ENCODE measurements around the gene HSD17B2. TPM values are rescaled to one million over a fixed set of nuclear protein-coding genes. Genes with fewer than 3 reads are reported as not detected.

The HSD17B2 gene
- total RNA-seq, 1 experiment from 2014 or later: not detected

GRCh38 chr16:82135844-82136243 lies 100.8 kb downstream of the HSD17B2 start:
- ChIA-PET POLR2A (no interaction called here), CTCF (no interaction called here), RAD21 (ENCODE audit: low non-redundant PET in 1 of 2, low total read pairs in 2 of 2, uncharacterized antibody in 2 of 2, unreplicated experiment in 2 of 2) (no interaction called here)
- BruUV-seq (replicated peaks): no TSS peak
- intact Hi-C loops (cut with micrococcal nuclease): no loop called here
- no peak overlapping the region for H2AFZ ChIP-seq (ENCODE audit: low read depth, low read length, poor library complexity, severe bottlenecking)
- no peaks in the 10 kb centered on the region for H3K27me3 ChIP-seq (ENCODE audit: insufficient read depth, low read length)
- H3K4me1 ChIP-seq (ENCODE audit: control insufficient read depth in 1 of 2, insufficient read depth in 2 of 2, low read length in 2 of 2): peaks cover 2 to 9% of the 10 kb centered on the region in 2 experiments; a peak in 2 of 4 replicates
- no peak for DNase-seq (ENCODE audit: low read depth, low spot score)
- no peak overlapping the region for H3K9ac ChIP-seq (ENCODE audit: low read length)
- TF ChIP-seq SIN3A (IDR thresholded peaks at IDR 0.05; ENCODE audit: low read depth): no peak
- TF ChIP-seq POLR2A (IDR thresholded peaks at IDR 0.05; ENCODE audit: borderline replicate concordance, extremely low read depth, insufficient read depth, insufficient read length): no peak
- no peak for TF ChIP-seq CTCF (IDR thresholded peaks at IDR 0.05 in 2 of 3, conservative IDR thresholded peaks at IDR 0.05 in 1 of 3; ENCODE audit: borderline replicate concordance in 1 of 3, insufficient read depth in 1 of 3, low read depth in 2 of 3, low read length in 2 of 3)
- no peak for TF ChIP-seq ZBTB33 (IDR thresholded peaks at IDR 0.05; ENCODE audit: extremely low read depth, insufficient replicate concordance, low read length)
- TF ChIP-seq ZFX (IDR thresholded peaks at IDR 0.05): no peak
- TF ChIP-seq POLR2AphosphoS5 (IDR thresholded peaks at IDR 0.05; ENCODE audit: low read depth, low read length): no peak
- no peak for TF ChIP-seq ZNF274 (IDR thresholded peaks at IDR 0.05; ENCODE audit: low read depth, low read length)
- no peak for TF ChIP-seq YY1 (IDR thresholded peaks at IDR 0.05; ENCODE audit: extremely low read depth, insufficient replicate concordance, low read depth, low read length)
- TF ChIP-seq SP1 (IDR thresholded peaks at IDR 0.05; ENCODE audit: low read depth): no peak
- no peak for TF ChIP-seq RAD21 (IDR thresholded peaks at IDR 0.05; ENCODE audit: low read depth)
- TF ChIP-seq EZH2 (IDR thresholded peaks at IDR 0.05): no peak
- no peak for TF ChIP-seq ATF3 (IDR thresholded peaks at IDR 0.05)
- no peak for TF ChIP-seq CEBPB (IDR thresholded peaks at IDR 0.05; ENCODE audit: low read depth)
- no peak for TF ChIP-seq JUND (IDR thresholded peaks at IDR 0.05)
- no peak for TF ChIP-seq EGR1 (IDR thresholded peaks at IDR 0.05; ENCODE audit: low read depth)
- TF ChIP-seq CBX3 (IDR thresholded peaks at IDR 0.05; ENCODE audit: low read depth): no peak
- no peak for TF ChIP-seq MAX (IDR thresholded peaks at IDR 0.05)
- TF ChIP-seq SRF (IDR thresholded peaks at IDR 0.05; ENCODE audit: low read depth): no peak
- no peak for TF ChIP-seq REST (IDR thresholded peaks at IDR 0.05; ENCODE audit: low read depth)
- no peak for TF ChIP-seq TCF7L2 (IDR thresholded peaks at IDR 0.05; ENCODE audit: borderline replicate concordance, extremely low read depth, insufficient read depth, insufficient read length)
- H3K9me3 ChIP-seq (ENCODE audit: control insufficient read depth in 1 of 2, insufficient read depth in 1 of 2, low read depth in 1 of 2, low read length in 2 of 2): no peaks in the 10 kb centered on the region
- no peaks in the 10 kb centered on the region for H3K79me2 ChIP-seq (ENCODE audit: insufficient read depth, low read length)
- no peaks in the 10 kb centered on the region for H3K9me2 ChIP-seq (ENCODE audit: insufficient read depth)
- no peak overlapping the region for H3K4me3 ChIP-seq (replicated peaks in 1 of 2; ENCODE audit: low read depth in 1 of 2, low read length in 2 of 2)
- no peak overlapping the region for H3K27ac ChIP-seq (ENCODE audit: low read depth, low read length)
- ATAC-seq: no peak
- H3K36me3 ChIP-seq (ENCODE audit: control insufficient read depth in 1 of 2, insufficient read depth in 2 of 2, low read length in 2 of 2): no peaks in the 10 kb centered on the region
- H3K4me2 ChIP-seq (ENCODE audit: low read length): no peak overlapping the region
- no peaks in the 10 kb centered on the region for H4K20me1 ChIP-seq (ENCODE audit: insufficient read depth)
